GM23248 (cell line): ENCODE measurements around the gene SAMSN1. TPM values are rescaled to one million over a fixed set of nuclear protein-coding genes. Genes with fewer than 3 reads are reported as not detected.

Source experiments
- DNase-seq: peaks from one replicate; pipeline ENCODE4 v3.0.0-alpha.2; 2015
- H2AFZ ChIP-seq: fragments of 200-600 bp; sonication (generic); 2 replicates; pipeline ENCODE4 v1.6.1; 2016; ENCODE audit warnings: antibody characterized with exemption
- H3F3A ChIP-seq: fragments of 200-600 bp; sonication (generic); 2 replicates; pipeline ENCODE4 v1.6.1; 2016; ENCODE audit warnings: mild to moderate bottlenecking, antibody characterized with exemption, mixed run types; ENCODE audit not compliant: insufficient read depth
- H3K27ac ChIP-seq: fragments of 200-600 bp; sonication (generic); 2 replicates; pipeline ENCODE4 v1.5.1; 2016; ENCODE audit warnings: mild to moderate bottlenecking
- H3K27me3 ChIP-seq: fragments of 200-600 bp; sonication (generic); replicated peaks from 2 replicates; pipeline ENCODE4 v1.6.1; 2016; ENCODE audit warnings: mild to moderate bottlenecking; ENCODE audit not compliant: insufficient read depth
- H3K36me3 ChIP-seq: fragments of 200-600 bp; sonication (generic); 2 replicates; pipeline ENCODE4 v1.6.1; 2016; ENCODE audit warnings: low read depth, mild to moderate bottlenecking
- H3K4me1 ChIP-seq: fragments of 200-600 bp; sonication (generic); 2 replicates; pipeline ENCODE4 v1.6.1; 2016; ENCODE audit warnings: mild to moderate bottlenecking; ENCODE audit not compliant: insufficient read depth
- H3K4me2 ChIP-seq: fragments of 200-600 bp; sonication (generic); one replicate; pipeline ENCODE4 v1.6.1; 2016; ENCODE audit warnings: mild to moderate bottlenecking; ENCODE audit not compliant: unreplicated experiment
- H3K4me3 ChIP-seq: fragments of 200-600 bp; sonication (generic); 2 replicates; pipeline ENCODE4 v1.5.1; 2016; ENCODE audit warnings: mild to moderate bottlenecking
- H3K79me2 ChIP-seq: fragments of 200-600 bp; sonication (generic); 2 replicates; pipeline ENCODE4 v1.6.1; 2016; ENCODE audit warnings: mild to moderate bottlenecking; ENCODE audit not compliant: insufficient read depth
- H3K9ac ChIP-seq: fragments of 200-600 bp; sonication (generic); 2 replicates; pipeline ENCODE4 v1.6.1; 2016; ENCODE audit warnings: mild to moderate bottlenecking
- H3K9me2 ChIP-seq: fragments of 200-600 bp; sonication (generic); 2 replicates; pipeline ENCODE4 v1.6.1; 2016; ENCODE audit warnings: mixed run types, mild to moderate bottlenecking, moderate library complexity; ENCODE audit not compliant: insufficient read depth
- H3K9me3 ChIP-seq: fragments of 200-600 bp; sonication (generic); one replicate; pipeline ENCODE4 v1.6.1; 2017; ENCODE audit warnings: low read depth
- H4K20me1 ChIP-seq: fragments of 200-600 bp; sonication (generic); 2 replicates; pipeline ENCODE4 v1.6.0; 2016; ENCODE audit not compliant: insufficient read depth
- EZH2 ChIP-seq: fragments of 200-600 bp; sonication (generic); IDR thresholded peaks from 2 replicates; pipeline ENCODE4 v1.6.1; 2018; ENCODE audit warnings: antibody characterized with exemption, mild to moderate bottlenecking; ENCODE audit not compliant: insufficient read depth, poor library complexity, severe bottlenecking
- EZH2phosphoT487 ChIP-seq: fragments of 200-600 bp; sonication (generic); IDR thresholded peaks from 2 replicates; pipeline ENCODE4 v1.6.1; 2018; ENCODE audit warnings: antibody characterized with exemption, moderate library complexity, mild to moderate bottlenecking, low read depth; ENCODE audit not compliant: insufficient read depth
- WGBS, 2 experiments: methylation state at CpG; one replicate each; pipeline ENCODE4 v1.1.6; 2015 to 2017; ENCODE audit warnings: low lambda C conversion rate in 2 of 2, low coverage in 1 of 2; ENCODE audit errors: missing lambda C conversion rate in 2 of 2; 5-methylcytosine and 5-hydroxymethylcytosine counted together
- in situ Hi-C: fragments of 300-500 bp; cut with MboI; formaldehyde crosslinking; loops from 2 replicates; pipeline ENCODE4 v1.15.0; 2020
- polyA plus RNA-seq: library from polyadenylated mRNA; unstranded; fragments of >200 nt; fragmentation: Nextera tagmentation; extraction: Ambion mirVana; gene quantifications from 2 replicates; pipeline ENCODE4 v1.2.1, GENCODE V29; 2016
- total RNA-seq: library from RNA; depleted of rRNA; stranded (reverse); fragments of >200 nt; shearing (Covaris generic); gene quantifications from 2 replicates; pipeline ENCODE4 v1.2.3, GENCODE V29; 2014

The SAMSN1 gene
- total and polyA plus RNA-seq, 2 experiments from 2014 or later, result not detected

DNA sequence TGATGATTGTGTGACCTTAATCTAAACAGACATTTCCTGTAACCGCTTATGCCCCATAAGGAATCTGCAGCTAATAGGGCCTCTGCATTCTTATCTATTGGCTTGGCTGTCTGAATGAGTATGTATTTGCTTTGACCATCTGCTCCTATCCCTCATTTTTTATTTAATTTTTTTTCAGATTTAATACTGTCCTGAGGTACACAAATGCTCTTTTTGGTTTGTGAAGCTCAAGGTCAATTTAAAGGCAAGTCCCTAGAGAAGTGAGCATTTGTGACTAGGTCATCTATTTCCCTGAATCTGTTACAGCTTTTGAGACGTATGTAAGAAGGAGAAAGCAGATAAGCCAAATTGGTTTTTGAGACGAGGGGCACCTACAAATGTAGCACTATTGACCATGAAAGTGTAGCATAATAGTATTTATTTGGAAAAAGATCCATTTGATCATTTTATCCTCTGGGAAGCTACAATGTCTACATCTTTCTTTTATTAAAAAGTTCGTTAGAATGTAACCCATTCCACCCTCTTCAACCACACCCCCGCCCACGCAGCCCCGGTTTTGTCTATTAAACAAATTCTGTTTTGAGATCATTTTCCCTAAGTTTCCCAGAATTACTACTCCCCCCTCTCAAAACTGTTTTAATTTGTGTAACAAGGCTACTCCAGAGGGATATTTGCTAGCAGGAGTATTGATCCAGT lies 93.9 kb downstream of the SAMSN1 start:
- WGBS, 2 experiments, result 44 to 48% methylated on average over 7 of the region's 7 CpGs
- no peak overlapping the region for H2AFZ ChIP-seq
- no peaks in the 10 kb centered on the region for H4K20me1 ChIP-seq
- no peaks in the 10 kb centered on the region for H3K27me3 ChIP-seq
- no peaks in the 10 kb centered on the region for H3K36me3 ChIP-seq
- no peak overlapping the region for H3K4me2 ChIP-seq
- in situ Hi-C loops, result no loop called here
- no peaks in the 10 kb centered on the region for H3K79me2 ChIP-seq
- no peak overlapping the region for H3K9ac ChIP-seq
- no peaks in the 10 kb centered on the region for H3F3A ChIP-seq
- TF ChIP-seq EZH2phosphoT487, result no peak
- no peak for TF ChIP-seq EZH2
- H3K9me2 ChIP-seq, result no peaks in the 10 kb centered on the region
- no peaks in the 10 kb centered on the region for H3K9me3 ChIP-seq
- no peak for DNase-seq
- no peaks in the 10 kb centered on the region for H3K4me1 ChIP-seq
- no peak overlapping the region for H3K27ac ChIP-seq
- H3K4me3 ChIP-seq, result no peak overlapping the region

- in situ Hi-C loops, result no loop called here
- H3K4me2 ChIP-seq, result no peak overlapping the region
Observed at GRCh38 chr21:14451546-14451945, 94.6 kb downstream of the SAMSN1 start.

GRCh38 chr21:14448784-14449183 lies 97.3 kb downstream of the SAMSN1 start:
- Histone ChIP-seq H3K4me2 (no peak overlapping the region), H3K9me2 (no peaks in the 10 kb centered on the region), H3K36me3 (no peaks in the 10 kb centered on the region), H3K27ac (no peak overlapping the region), H3K27me3 (no peaks in the 10 kb centered on the region), H3K4me1 (no peaks in the 10 kb centered on the region), H2AFZ (no peak overlapping the region), H4K20me1 (no peaks in the 10 kb centered on the region), H3K79me2 (no peaks in the 10 kb centered on the region), H3K9me3 (no peaks in the 10 kb centered on the region), H3K9ac (no peak overlapping the region), H3F3A (no peaks in the 10 kb centered on the region), H3K4me3 (no peak overlapping the region)
- no peak for DNase-seq
- TF ChIP-seq EZH2, result no peak
- no peak for TF ChIP-seq EZH2phosphoT487
- WGBS, 2 experiments, result 16 to 22% methylated on average over 1 of the region's 1 CpG
- in situ Hi-C loops, result loop anchor here (25.0 kb wide), 1 partner anchor 639 kb away; no protein-coding TSS in a partner anchor

More at GRCh38 chr21:14451546-14451945, 94.6 kb downstream of the SAMSN1 start:
- Histone ChIP-seq H3F3A (no peaks in the 10 kb centered on the region), H3K27ac (no peak overlapping the region), H4K20me1 (no peaks in the 10 kb centered on the region), H3K9me3 (no peaks in the 10 kb centered on the region), H3K9ac (no peak overlapping the region), H3K9me2 (no peaks in the 10 kb centered on the region), H3K79me2 (no peaks in the 10 kb centered on the region), H3K4me1 (no peaks in the 10 kb centered on the region), H2AFZ (no peak overlapping the region), H3K36me3 (no peaks in the 10 kb centered on the region), H3K4me3 (no peak overlapping the region), H3K27me3 (no peaks in the 10 kb centered on the region)
- TF ChIP-seq EZH2, result no peak
- no peak for TF ChIP-seq EZH2phosphoT487
- 17 to 21% methylated on average over 2 of the region's 2 CpGs for WGBS, 2 experiments
- no peak for DNase-seq

GRCh38 chr21:14438211-14438610 lies 107.9 kb downstream of the SAMSN1 start:
- H3K4me1 ChIP-seq, result no peaks in the 10 kb centered on the region
- no peak for TF ChIP-seq EZH2
- no peak for TF ChIP-seq EZH2phosphoT487
- H2AFZ ChIP-seq, result no peak overlapping the region
- H3K79me2 ChIP-seq, result no peaks in the 10 kb centered on the region
- H3K4me3 ChIP-seq, result no peak overlapping the region
- peak; percentile 10 for DNase-seq
- H3F3A ChIP-seq, result no peaks in the 10 kb centered on the region
- H3K9me3 ChIP-seq, result no peaks in the 10 kb centered on the region
- no peak overlapping the region for H3K4me2 ChIP-seq
- no peak overlapping the region for H3K27ac ChIP-seq
- in situ Hi-C loops, result loop anchor here (25.0 kb wide), 1 partner anchor 649 kb away; no protein-coding TSS in a partner anchor
- no peaks in the 10 kb centered on the region; the same call in 1 of the 2 replicates for H3K27me3 ChIP-seq
- H3K36me3 ChIP-seq, result no peaks in the 10 kb centered on the region
- H3K9me2 ChIP-seq, result no peaks in the 10 kb centered on the region
- WGBS, 2 experiments, result 27 to 38% methylated on average over 4 of the region's 4 CpGs
- H4K20me1 ChIP-seq, result no peaks in the 10 kb centered on the region
- H3K9ac ChIP-seq, result no peak overlapping the region
